NK-92 treated with Interleukin-12 subunit alpha and Interleukin-12 subunit beta, amount 100 ng/mL, for 24 hours (cell line): ENCODE results near the gene VKORC1.

Experiments used
- DNase-seq: peaks from one replicate; lab custom pipeline; 2025; lab: John Stamatoyannopoulos, UW

Gene VKORC1

GRCh38 chr16:31063495-31063842 is 31.1 kb downstream of the VKORC1 start:
- DNase-seq: no peak

GRCh38 chr16:31061813-31062440 is 32.7 kb downstream of the VKORC1 start:
- DNase-seq: no peak

- no peak for DNase-seq
Measured at GRCh38 chr16:31061126-31061812, 33.3 kb downstream of the VKORC1 start.

GRCh38 chr16:31055613-31056012 is 39.0 kb downstream of the VKORC1 start:
- DNase-seq: no peak

- DNase-seq: no peak
Measured at GRCh38 chr16:31052114-31052513, 42.5 kb downstream of the VKORC1 start.

GRCh38 chr16:31050280-31051030 is 44.1 kb downstream of the VKORC1 start:
- no peak for DNase-seq

GRCh38 chr16:31043898-31044481 is 50.6 kb downstream of the VKORC1 start:
- DNase-seq: no peak

- DNase-seq: no peak
Measured at GRCh38 chr16:31043352-31043751, 51.2 kb downstream of the VKORC1 start.

GRCh38 chr16:31042866-31043265 is 51.7 kb downstream of the VKORC1 start:
- DNase-seq: no peak
